GM21515 (cell line): ENCODE data around the gene MIF4GD.
"Not testable (repeated sequence)": the region's sequence is repeated elsewhere in the genome, so short reads cannot be mapped to it uniquely, and the experiment has no call there.

Source experiments
- ATAC-seq: cut with Tn5 transposase; IDR thresholded peaks from one replicate; pipeline ENCODE4 v1.9.1; 2021; ENCODE audit not compliant: unreplicated experiment

Gene MIF4GD

DNA sequence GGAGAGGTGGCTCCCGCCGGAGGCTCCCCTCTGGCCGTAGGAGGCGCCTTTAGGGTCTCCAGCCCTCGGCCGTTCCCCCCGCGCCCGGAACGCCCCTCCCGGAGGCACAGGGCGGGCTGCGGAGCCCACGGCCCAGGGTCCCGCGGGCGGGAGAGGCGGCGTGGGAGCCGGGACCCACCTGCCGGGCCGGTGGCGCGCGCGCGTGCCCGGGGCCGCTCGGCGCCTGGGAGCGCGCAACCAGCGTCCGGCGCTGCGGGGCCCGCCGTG is at the start of gene MIF4GD:
Gene MIF4GD, minus strand, starts transcription at position 266 of the 267 bp plus-strand sequence. CDS start 1,036 bp downstream, outside the sequence.
- ATAC-seq: peak; percentile 10

DNA sequence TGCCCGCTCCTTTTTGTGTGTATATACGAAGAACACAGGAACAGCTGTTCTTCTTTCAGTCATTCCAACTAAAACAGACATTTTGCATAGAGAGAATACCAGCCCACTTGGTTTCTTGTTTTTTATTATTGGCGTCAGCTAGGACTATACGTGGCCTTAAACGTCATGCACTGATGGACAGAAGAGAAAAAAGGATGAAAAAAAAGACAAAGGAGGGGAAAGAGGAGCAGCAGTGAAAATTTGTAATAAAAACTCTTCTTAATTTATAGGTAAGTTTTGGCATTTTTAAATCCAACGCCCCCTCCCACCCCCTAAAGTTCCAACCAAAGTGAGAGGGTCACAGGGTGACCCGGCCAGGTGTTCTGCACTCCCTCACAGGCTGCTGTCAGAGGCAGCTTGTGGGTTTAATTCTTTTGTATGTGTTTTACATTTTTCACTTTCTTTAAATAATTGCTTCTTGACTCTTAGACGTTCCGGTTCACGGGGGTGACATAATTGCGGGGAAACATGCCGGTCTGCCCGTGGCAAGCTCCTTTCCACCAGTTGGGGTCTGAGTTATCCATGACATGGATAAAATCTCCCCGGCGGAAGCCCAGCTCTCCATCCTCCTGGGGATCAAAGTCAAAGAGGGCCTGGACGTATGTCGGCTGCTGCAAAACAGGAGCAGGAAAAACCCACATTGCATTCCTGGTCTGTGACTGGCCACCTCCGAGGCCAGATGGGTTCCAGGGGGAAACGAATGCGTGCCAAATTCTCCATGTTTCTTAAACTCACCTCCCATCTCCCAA is 49.1 kb upstream of the MIF4GD start:
- peak; percentile 37 for ATAC-seq

DNA sequence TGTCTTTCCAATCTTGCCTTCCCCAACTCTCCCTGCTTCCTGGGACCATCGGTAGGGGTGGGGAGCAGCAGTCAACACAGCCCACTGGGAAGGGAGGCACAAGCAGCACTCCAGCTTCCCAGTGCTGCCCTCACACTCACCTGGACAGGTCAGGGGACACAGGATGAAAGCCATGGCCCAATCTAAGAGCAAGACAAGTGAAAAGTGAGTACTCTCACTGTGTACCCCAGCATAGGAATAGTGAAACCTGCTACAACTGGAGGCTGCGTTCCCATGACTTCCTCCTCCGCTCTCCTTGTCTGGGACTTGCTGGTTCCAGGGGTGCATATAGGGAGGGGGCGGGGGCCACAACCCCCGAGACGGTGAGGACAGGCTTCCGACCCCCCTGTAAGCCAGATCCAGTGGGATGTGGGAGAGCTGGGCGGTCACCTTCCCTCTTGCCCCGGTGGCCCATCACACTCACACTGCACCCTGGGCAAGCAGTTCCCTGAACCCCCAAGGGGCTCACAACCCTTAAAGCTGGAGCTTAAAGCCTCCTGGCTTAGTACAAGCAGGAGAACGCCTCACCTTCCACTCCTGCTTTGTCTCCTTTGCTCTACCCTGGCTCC is 47.7 kb upstream of the MIF4GD start:
- ATAC-seq: no peak

- no peak for ATAC-seq
Measured at GRCh38 chr17:75318211-75318610, 47.2 kb upstream of the MIF4GD start.

GRCh38 chr17:75317671-75318070 is 46.6 kb upstream of the MIF4GD start:
- ATAC-seq: no peak

- no peak for ATAC-seq
Measured at GRCh38 chr17:75316253-75316652, 45.2 kb upstream of the MIF4GD start.

- ATAC-seq: no peak
Measured at GRCh38 chr17:75315541-75316243, 44.7 kb upstream of the MIF4GD start.

GRCh38 chr17:75313941-75314551 is 43.0 kb upstream of the MIF4GD start:
- no peak for ATAC-seq

GRCh38 chr17:75308732-75309629 is 38.0 kb upstream of the MIF4GD start:
- ATAC-seq: no peak

DNA sequence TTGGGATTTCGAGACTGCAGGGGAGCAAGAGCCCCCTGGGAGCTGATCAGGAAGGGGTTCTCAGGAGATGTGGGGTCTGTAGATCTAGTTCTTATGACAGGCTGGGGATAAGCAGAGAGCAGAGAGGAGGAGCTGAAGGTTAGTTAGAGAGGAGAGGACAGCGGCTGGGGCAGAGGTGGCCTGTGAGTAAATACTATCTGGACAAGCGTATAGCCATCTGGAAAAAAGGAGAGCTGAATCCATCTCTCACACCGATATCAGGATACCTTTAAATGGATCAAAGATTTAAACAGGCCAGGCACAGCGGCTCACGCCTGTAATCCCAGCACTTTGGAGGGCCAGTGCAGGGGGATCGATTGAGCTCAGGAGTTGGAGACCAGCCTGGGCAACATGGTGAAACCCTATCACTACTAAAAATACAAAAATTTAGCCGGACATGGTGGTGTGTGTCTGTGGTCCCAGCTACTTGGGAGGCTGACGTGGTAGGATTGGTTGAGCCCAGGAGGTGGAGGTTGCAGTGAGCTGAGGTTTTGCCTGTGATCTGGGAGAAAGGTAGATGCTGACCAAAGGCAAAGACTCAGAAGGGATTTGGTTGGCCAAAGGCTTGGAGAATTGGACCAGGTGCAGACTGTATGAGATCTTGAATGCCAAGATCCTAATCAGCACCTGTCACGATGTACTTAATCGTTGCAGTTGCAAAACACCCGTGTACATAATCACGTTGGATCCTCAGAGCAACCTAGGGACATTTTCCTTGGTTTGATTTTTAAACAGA is 37.1 kb upstream of the MIF4GD start:
- ATAC-seq: no peak

- ATAC-seq: no peak
Measured at GRCh38 chr17:75301502-75302206, 30.6 kb upstream of the MIF4GD start.

GRCh38 chr17:75301049-75301448 is 30.0 kb upstream of the MIF4GD start:
- ATAC-seq: no peak

DNA sequence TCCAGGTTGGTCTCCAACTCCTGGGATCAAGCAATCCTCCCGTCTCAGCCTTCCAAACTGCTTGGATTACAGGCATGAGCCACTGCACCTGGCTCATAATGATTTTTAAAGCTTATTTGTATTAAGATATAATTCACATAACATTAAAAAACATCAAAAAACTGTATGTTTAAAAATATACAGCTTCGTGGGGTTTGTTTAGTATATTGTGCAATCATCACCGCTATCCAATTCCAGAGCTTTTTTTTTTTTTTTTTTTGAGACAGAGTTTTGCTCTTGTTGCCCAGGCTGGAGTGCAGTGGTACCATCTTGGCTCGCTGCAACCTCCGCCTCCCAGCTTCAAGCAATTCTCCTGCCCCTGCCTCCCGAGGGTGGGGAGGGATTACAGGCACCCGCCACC is 29.2 kb upstream of the MIF4GD start:
- no peak for ATAC-seq

DNA sequence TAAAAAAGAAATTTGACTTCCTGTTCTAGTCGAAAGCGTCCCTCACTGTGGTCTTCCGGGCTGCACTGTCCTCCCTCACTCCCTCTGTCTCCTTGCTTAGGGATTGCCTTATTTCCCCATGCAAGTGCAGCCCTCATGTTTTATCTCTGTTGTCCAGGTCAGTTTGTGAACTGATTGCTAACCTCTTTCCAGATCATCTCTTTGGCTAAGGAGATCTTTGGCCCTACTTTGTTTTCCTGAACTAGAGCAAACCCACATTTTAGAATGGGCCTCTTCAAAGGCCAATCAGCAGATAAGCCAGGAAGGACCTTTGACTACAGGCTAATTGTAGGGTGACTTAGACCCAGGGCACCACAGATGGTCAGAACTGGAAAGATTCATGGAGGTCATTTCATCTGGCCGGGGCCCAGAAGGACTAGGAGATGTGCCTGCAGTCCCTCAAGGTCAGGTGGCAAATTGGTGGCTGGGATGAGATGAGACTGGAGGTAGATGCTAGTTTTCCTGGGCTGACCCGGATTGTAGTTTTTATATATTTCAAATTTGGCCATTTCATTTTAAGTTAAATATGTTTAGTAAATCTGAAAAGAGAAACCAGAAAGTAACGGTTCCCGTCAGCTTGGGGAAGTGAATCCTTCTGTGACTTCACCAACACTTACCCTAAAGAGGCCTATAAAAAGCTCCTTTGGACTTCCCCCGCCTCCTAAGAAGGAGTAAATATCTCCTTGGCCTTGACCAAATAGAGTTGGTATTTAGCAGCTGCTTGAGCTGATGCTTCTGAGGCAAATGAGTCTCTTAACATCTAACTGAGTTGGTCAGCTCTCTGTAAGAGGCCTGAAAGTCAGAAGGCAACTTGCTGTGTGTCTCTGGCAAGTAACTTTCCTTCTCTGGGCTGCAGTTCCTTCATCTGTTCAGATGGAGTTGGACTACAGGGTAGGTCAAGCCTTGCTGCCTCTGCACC is 24.4 kb upstream of the MIF4GD start:
- ATAC-seq: peak; percentile 69

GRCh38 chr17:75292810-75293448 is 21.9 kb upstream of the MIF4GD start:
- ATAC-seq: not testable (repeated sequence)

GRCh38 chr17:75289832-75290337 is 18.9 kb upstream of the MIF4GD start:
- peak; percentile 27 for ATAC-seq

DNA sequence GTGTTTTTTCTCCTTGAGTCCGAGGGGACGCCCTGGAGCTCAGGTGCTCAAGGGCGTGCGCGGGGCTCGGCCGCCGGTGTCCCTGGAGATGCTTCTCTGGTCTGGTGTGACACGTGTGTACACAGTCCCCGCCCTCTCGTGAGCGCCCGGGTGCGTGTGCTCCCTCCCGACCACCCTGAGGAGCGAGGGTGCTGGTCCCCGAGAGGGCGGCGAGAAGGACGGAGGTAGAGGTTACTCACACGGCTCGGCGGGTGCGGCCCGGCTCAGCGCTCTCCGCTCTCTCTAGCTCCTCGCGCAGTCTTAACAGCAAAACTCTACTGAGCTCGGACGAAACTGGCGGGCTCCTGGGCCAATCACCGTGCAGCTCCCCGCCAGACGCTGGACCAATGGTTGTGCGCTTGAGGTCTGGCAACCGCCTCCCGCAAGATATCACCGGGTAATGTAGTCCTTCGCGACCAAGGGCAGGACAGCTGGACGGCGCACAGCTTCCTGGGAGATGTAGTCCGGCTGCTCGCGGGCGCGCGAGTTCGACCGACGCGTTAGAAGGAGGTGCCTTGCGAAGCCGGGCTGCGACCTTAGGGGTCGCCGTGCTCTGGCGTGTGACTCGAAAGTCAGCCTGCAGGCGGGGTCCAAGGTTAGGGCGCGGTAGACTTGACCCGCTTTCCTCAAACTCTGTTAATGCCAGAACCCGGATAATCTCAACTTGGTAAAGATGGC is 18.2 kb upstream of the MIF4GD start, which contains the start of gene SLC25A19:
Gene SLC25A19, minus strand, starts transcription at position 319 of the 717 bp plus-strand sequence. CDS start 2,669 bp downstream, outside the sequence.
- peak; percentile 83 for ATAC-seq
